SKM-1 (cell line): ENCODE measurements around the gene CEP97.

Experiments used
- DNase-seq: peaks from one replicate; lab custom pipeline; 2025; ENCODE audit not compliant: unreplicated experiment; lab: John Stamatoyannopoulos, UW

Gene CEP97

DNA sequence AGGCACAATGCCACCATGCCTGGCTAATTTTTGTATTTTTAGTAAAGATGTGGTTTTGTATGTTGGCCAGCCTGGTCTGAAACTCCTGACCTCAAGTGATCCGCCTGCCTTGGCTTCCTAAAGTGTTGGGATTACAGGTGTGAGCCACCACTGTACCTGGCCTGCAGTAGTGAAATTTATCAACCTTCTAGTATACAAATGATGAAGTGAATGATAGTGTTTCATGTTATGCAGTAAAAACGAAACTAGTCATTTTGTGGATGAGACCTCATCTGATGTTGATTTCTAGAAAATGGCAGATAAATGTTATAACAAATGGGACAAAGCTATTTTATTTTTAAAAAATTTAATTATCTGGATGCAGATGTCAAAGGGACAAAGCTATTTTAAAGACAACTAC is 87.5 kb downstream of the CEP97 start:
- DNase-seq, result no peak

DNA sequence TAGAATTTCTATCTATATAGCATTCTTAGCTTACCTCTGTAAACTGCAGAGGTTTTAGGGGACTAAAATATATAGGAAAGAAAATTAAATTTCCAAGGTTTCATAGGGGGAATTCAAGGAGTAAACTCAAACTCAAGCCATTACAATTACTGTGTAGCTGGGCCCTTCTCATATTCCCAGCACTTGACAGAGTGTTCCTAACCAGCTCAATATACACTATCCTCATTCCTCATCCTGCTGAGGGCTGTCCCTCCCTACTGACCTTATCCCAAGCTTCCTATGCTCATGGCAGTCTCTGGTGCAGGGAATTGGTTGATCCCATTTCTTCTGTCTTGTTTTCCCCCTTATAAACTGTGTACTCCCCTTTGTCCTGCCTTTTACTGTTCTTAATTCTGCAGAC is 88.5 kb downstream of the CEP97 start:
- no peak for DNase-seq

DNA sequence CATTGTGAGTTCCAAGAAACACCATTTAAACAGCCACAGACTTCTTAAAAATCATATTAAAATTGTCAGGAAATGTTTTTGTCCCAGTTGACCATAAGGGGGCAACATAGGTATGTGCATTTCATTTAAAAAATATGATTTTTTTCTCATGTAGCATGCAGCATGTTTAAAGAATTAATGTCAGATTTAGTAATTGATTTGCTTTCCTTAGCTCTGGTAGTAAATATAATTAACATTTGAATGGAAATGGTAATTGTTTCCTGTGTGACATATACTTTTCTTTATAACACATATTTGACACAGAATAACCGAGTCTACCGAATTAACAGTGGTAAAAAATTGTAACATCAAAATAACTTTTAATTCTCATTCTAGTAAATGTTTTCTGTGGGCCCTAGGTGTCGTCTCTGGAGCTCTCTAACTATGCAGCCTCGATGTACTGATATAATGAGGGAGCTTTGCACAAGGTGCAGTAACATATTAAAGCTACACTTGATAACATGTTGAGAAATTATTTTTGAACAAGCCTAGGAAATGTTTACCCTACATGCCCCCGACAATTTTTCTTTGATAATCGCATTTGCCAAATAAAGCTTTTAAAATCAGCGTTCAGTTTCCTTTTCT is 89.5 kb downstream of the CEP97 start:
- no peak for DNase-seq

DNA sequence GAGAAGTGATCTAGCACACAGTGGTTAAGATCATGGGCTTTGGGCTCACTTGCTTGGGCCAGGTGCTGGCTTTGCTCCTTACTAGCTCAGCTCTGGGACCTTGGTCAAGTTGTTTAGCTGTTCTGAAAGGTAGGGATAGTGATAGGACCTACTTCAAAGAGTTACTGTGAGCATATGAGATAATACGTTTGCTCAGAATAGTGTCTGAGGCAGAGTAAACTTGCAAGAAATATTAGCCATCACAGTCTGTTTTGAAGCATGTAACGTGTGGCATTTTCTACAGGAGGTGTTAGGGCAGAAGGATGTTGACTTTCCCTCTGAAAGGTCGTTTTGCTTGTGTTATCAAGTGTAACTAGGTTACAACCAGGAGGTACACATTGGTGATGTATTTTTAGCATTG is 90.4 kb downstream of the CEP97 start:
- DNase-seq, result no peak

DNA sequence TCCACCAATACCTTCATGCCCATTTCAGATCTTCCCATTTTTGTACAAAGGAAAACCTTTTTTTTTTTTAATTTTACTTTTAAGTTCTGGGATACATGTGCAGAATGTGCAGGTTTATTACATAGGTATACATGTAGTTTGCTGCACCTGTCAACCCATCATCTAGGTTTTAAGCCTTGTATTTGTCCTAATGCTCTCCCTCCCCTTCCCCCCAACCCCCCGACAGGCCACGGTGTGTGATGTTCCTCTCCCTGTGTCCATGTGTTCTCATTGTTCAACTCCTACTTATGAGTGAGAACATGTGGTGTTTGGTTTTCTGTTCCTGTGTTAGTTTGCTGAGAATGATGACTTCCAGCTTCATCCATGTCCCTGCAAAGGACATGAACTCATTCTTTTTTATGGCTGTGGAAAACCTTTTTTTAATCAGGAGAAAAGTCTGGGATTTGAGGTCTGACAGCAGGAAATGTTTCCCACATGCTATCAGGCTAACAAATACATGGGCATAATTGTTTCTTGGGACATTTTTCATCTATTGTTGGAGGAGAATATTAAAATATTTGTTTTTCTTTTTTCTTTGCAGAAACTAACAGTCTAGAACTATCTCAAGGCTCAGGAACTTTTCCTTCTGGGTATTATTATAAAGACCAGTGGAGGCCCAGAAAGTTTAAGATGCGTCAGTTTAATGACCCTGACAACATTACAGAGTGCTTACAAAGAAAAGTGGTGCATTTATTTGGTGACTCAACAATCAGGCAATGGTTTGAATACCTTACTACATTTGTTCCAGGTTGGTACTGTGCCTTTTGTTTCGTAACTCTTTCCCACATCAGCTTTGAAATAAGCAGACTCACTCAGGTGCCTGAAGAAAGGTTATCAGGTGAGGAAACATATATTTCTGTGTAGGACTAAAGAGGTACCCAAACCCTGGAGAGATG is 92.1 kb downstream of the CEP97 start:
- no peak for DNase-seq

DNA sequence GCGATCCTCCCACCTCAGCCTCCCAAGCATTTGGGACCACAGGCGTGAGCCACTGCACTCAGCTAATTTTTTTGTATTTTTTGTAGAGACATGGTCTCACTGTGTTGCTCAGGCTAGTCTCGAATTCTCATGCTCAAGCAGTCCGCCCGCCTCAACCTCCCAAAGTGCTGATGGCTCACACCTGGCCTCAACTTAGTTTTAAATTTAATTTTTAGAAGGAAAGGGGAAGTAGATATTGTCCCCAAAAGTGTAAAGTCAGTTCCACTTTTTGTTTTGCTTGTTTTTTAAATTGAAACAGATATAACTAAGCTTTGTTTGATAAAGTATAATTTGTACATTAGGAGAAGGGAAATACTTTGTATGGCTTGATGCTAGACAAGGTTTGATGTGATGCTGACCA is 93.6 kb downstream of the CEP97 start:
- DNase-seq, result no peak

DNA sequence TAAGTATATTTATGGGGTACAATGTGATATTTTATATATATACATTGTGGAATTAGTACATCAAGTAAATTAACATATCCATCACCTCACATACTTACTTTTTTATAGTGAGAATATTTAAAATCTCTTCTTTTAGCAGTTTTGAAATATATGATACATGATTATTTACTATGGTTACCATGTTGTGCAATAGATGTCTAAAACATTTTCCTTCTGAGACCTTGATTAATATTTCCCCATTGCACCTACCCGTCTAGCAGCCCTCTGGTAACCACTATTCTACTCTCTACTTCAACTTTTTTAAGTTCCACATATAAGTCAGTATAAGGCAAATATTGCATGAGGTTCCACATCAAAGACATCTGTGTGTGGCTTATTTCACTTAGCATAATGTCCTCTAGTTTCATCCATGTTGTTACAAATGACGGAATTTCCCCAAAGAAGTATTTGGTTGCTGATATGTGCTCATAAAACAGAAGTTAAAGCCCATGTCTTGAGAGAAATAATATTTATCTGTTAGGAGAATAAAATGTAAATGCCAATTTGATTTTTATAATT is 95.3 kb downstream of the CEP97 start:
- DNase-seq, result no peak
